Occipital lobe (tissue), 3 donors: Measurements from ENCODE around the gene ZBTB8OS. TPM values are rescaled to one million over a fixed set of nuclear protein-coding genes. Genes with fewer than 3 reads are reported as not detected.

Experiments
- DNase-seq: peaks from one replicate; lab custom pipeline; 2025; lab: John Stamatoyannopoulos, UW
- small RNA-seq: library from RNA; depleted of rRNA; stranded (forward); fragments of <200 nt; gene quantifications from one replicate; pipeline ENCODE3, GENCODE V24; 2014
- total RNA-seq: library from RNA; depleted of rRNA; stranded (reverse); fragments of >200 nt; gene quantifications from one replicate; pipeline ENCODE4 v1.2.3, GENCODE V29; 2014

ZBTB8OS gene
- total RNA-seq, 1 donor from 2014 or later = 21.7 TPM

GRCh38 chr1:32612189-32612881, 38.0 kb downstream of the ZBTB8OS start:
- peak; percentile 88 for DNase-seq

- DNase-seq = no peak
These were observed 38.5 kb downstream of the ZBTB8OS start for GRCh38 chr1:32611859-32612188.

- no peak for DNase-seq
These were observed 41.2 kb downstream of the ZBTB8OS start for GRCh38 chr1:32609180-32609579.

GRCh38 chr1:32606565-32607371, 43.6 kb downstream of the ZBTB8OS start:
- DNase-seq = no peak

- DNase-seq = no peak
These were observed 44.5 kb downstream of the ZBTB8OS start for GRCh38 chr1:32605711-32606424.

GRCh38 chr1:32600034-32600433, 50.3 kb downstream of the ZBTB8OS start:
- no peak for DNase-seq

- no peak for DNase-seq
These were observed 57.4 kb downstream of the ZBTB8OS start for GRCh38 chr1:32592943-32593342.

- DNase-seq = no peak
These were observed 69.9 kb downstream of the ZBTB8OS start for GRCh38 chr1:32580348-32581017.

Small RNAs within 50 kb of the gene (small RNA-seq; reads per million reads assigned to genes)
- gene RF00019 = not detected

Other genes with a start within 250 kb of the ZBTB8OS start
- gene ZBTB8B, start 185.5 kb downstream of the ZBTB8OS start, total RNA-seq = 14.0 TPM
- gene ZBTB8A, start 111.1 kb downstream of the ZBTB8OS start, total RNA-seq = 38.1 TPM
- 212 TPM for gene RBBP4, start 658 bp upstream of the ZBTB8OS start, total RNA-seq
- gene SYNC, start 52.2 kb upstream of the ZBTB8OS start, total RNA-seq = 4.1 TPM
- gene YARS1, start 166.8 kb upstream of the ZBTB8OS start, total RNA-seq = 43.4 TPM
- gene S100PBP, start 167.1 kb upstream of the ZBTB8OS start, total RNA-seq = 42.7 TPM
- gene FNDC5, start 220.4 kb upstream of the ZBTB8OS start, total RNA-seq = 17.0 TPM
- 44.0 TPM for gene HPCA, start 235.9 kb upstream of the ZBTB8OS start, total RNA-seq